NCI-H1436 treated with DMSO at 0.1 percent for 48 hours (cell line): ENCODE measurements around the gene DNASE1L2.

ENCODE experiments used
- DNase-seq: peaks from one replicate; lab custom pipeline; 2025; lab: John Stamatoyannopoulos, UW

DNASE1L2 gene

DNA sequence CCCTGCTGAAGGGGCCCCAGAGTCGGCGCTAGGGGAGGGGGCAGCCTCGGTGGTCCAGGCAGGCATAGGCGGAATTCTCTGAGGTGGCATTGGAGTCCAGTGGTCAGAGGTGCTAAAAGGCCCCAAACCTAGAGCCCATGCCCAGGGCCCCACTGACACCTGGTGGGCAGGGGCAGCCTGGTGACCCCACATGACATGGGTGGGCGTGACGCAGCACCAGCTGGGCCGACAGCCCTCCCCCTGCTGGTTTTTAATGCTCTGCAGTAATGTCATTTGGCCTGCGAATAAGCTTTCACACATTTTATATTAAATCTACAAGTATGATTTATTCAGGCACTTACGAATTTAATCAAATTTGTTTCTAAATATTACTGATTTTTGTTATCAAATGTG lies 33.8 kb downstream of the DNASE1L2 start:
- DNase-seq: no peak

DNA sequence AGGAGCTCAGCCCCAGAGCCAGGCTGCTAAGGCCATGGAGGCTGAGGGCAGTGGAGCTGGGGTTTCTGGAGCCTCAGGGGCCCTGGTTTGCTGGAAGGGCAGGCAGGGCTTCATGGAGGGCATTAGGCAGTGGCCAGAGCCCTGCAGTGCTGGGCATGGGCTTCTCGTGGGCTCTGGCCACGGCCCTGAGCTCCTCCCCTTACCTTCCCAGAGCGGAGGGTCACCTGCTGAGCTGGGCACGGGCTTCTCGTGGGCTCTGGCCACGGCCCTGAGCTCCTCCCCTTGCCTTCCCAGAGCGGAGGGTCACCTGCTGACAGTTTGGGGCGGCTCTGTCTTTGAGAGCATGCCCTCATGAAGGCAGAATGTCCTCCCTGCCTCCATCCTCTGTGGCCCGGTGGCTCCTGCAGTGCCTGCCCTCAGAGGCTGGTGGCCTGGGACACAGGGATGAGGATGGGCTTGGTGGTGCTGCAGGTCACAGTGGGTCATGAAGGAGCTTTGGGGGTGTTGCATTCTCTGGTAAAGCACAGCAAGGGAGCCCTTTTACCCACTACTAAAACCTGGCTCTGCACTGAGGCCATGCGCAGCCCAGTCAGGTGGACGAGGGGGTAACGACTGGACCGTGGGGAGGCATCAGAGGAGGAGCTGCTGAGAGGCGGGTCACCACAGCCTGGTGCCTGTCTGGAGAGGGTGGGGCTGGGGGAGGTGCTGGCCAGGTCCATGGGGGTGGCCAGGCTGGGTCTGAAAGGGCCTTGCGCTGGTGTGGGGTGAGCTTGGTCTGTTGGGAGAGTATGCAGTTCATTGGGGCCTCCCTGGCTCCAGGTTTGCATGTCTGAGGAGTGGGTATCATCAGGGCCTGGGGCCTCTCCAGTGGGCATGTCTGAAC lies 34.6 kb downstream of the DNASE1L2 start:
- no peak for DNase-seq

DNA sequence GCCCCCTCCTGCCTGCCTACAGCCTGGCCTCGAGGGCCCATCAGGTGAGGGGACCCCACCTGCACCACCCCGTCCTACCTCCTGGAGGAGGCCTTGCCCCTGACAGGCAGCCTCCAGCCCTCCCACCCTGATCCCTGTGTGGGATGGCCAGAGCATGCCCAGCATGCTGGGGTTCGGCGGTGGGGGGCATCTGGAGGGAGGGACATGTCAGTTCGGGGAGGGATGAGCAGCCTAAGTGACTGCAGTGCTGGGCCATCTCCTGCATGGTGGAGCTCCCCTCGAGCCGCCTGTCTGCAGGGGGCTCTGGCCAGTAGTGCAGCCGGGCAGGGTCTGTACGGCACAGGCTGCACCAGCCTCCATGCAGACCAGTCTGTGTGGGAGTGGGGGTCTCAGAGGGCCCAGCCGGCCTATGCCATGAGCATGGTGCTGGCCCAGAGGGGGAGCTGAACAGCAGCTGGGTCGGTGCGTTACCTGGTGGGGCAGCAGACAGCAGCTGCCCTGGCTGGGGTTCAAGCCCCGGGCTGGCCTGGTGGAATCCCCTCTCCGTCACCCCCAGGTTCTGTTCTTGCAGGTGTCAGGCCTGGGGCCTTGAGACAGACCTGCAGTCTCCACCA lies 35.7 kb downstream of the DNASE1L2 start:
- no peak for DNase-seq

GRCh38 chr16:2273484-2273883 lies 37.2 kb downstream of the DNASE1L2 start:
- no peak for DNase-seq

DNA sequence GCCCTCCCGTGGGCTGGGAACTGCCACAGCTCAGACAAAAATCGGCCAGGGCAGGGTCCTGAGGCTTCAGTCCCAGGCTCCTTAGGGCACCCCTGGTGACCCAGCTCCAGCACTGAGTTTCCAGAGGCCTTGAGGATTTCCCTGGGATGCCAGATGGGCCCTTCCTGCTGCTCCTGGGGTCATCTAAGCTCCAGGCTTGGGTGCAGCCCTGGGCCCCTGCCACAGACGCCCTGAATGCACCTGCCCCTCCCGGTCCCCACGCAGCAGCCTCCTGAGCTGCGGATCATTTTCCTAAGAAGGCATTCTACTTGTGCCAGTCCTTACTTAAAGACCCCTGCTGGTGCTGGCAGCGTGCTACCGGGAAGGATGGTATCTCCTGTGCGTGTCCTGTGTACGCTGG lies 37.7 kb downstream of the DNASE1L2 start:
- DNase-seq: no peak

GRCh38 chr16:2275476-2276367 lies 39.5 kb downstream of the DNASE1L2 start:
- DNase-seq: no peak

- DNase-seq: no peak
Observed at GRCh38 chr16:2276368-2277195, 40.3 kb downstream of the DNASE1L2 start.

- DNase-seq: no peak
Observed at GRCh38 chr16:2277466-2278271, 41.4 kb downstream of the DNASE1L2 start.

- no peak for DNase-seq
Observed at GRCh38 chr16:2278272-2278608, 42.0 kb downstream of the DNASE1L2 start.

DNA sequence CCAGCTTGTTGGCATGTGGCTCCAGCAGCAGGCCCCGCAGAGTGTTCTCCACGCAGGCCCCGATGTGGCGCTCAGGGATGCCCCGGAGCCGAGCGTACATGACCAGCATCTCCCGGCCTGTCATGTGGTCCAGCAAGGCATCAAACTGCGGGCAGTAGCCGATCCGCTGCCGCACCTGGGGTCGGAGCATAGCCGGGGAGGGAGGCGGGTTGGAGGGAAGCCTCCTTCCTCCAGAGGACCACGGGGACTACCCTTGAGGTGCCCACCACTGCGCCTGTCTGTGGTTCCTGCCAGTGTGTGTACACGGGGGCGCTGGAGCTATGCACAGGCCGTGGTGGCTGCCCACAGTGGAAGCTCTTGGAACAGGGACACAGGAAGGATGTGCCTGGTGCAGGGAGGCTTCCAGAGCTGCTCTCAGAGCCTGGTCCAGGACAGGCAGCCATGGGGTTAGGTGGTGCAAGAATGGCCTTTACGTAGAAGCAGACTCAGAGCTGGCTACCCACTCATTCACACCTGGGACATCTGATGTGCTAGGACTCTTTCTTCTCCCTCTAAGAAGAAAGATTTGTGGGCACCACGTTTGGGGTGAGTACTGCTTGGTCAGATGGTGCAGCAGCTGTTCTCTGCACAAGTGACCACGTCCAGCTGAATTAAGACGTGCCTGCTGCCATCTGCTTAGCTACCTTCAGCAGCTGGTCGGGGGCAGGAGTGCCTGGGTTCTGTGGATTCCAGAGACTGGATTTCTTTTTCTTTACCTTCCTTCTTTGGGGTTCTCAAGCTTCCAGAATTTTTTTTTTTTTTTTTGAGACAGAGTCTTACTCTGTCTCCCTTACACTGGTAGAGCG lies 42.9 kb downstream of the DNASE1L2 start:
- DNase-seq: no peak

GRCh38 chr16:2280461-2280860 lies 44.2 kb downstream of the DNASE1L2 start:
- DNase-seq: no peak

DNA sequence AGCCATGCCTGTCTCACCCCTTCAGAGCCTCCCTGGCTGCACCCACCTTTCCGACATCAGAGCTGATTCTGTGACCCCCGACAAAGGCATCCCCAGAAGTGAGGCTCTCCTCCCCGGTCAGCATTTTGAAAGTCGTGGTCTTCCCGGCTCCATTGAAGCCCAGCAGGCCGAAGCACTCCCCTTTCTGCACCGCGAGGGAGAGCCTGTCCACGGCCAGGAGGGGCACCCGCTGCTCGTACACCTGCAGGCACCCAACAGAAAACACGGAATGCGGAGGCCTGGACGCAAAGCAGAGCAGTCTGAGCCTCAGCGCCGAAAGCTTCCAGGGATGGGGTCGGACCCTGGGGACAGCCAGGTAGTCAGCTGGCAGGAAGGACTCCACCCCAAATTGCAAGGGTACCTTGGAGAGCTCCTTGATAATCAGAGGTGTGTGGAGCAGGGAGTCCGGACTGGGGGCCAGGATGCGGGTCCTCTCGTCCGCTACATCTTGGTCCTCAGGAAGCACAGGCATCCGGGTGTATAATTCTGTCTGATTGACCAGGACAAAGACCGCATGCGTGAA lies 44.8 kb downstream of the DNASE1L2 start:
- DNase-seq: no peak

GRCh38 chr16:2282262-2282661 lies 46.0 kb downstream of the DNASE1L2 start:
- no peak for DNase-seq

DNA sequence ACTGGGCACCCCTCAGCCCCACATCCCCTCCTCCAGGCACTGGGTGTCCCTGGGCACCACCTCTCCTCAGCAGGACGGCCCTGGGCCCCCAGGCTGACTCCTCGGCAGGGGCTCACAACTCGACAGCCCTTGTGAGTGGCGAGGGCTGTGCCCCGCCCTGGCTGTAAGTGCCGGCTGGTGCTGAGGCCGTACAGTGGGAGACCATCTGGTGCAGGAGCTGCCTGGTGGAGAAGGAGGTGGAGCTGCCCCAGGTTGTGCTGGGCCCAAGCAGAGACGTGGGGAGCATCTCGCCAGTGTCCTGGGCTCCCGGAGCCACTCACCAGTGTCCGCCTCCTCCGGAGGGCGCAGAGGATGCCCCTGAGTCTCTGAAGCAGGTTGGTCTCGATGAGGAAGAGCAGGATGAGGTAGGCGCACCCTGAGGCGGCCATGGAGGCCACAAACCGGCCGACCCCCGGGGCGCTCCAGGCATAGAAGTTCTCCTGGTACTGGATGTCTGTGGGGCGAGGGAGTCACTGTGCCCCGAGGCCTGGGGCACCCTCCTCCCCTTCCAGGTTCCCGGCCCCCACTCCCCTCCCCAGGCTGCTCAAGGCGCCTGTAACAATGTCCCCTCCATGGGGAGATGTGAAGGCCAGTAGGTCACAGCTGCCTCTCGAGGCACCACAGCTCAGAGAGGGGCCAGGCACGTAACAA lies 46.8 kb downstream of the DNASE1L2 start:
- DNase-seq: no peak

GRCh38 chr16:2284001-2284770 lies 47.9 kb downstream of the DNASE1L2 start:
- no peak for DNase-seq

- no peak for DNase-seq
Observed at GRCh38 chr16:2284797-2285576, 48.7 kb downstream of the DNASE1L2 start.

- no peak for DNase-seq
Observed at GRCh38 chr16:2285731-2286191, 49.5 kb downstream of the DNASE1L2 start.
